NCI-H1048 (cell line): ENCODE results near the gene PLAAT3.
"Not testable (repeated sequence)": the region's sequence is repeated elsewhere in the genome, so short reads cannot be mapped to it uniquely, and the experiment has no call there.

ENCODE experiments used
- DNase-seq: peaks from one replicate; lab custom pipeline; 2025; lab: John Stamatoyannopoulos, UW

The PLAAT3 gene

DNA sequence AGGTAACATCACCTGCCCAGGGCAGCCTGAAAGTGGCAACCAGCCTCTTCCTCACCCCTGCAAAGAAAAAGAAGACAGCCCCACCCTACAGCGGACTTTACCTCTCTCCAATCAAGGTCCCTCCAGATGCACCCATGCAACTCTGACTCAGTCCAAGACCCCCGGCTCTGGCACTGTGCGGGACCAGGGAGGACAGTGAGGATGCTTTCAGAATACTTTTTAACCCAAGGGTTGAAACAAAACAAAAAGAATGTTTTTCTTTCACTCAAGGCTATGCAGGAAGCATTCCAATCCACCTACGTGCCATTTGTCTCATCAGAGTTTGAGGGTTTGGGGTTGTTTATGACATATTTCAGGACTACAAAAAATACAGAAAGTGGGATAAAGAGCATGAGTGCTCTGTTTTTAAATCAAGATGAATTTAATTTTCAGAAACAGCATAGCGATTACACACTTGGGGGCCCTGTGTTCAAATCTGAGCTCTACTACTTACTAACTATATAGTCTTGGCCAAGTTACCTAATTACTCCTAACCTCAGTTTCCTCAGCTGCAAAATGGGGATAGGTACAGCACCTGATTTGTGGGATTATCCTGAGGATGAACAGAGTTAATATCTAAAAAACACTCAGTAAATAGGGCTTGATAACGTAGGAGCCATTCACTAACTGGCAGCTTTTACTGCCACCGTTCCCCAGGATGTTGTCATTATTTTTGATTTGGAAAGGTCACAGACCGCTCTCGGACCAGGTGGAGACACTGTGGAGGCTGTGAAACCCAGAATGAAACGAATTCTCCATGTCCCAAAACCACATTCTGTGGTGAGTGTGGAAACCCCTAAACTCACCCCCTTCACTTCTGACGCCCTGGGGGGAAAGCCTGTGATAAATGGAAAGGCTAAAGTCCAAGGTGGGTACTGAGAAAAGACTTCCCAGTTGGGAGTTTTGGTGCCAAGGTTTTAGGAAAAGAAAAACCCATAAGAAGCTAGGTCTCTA lies 5.6 kb downstream of the PLAAT3 start:
- no peak for DNase-seq

DNA sequence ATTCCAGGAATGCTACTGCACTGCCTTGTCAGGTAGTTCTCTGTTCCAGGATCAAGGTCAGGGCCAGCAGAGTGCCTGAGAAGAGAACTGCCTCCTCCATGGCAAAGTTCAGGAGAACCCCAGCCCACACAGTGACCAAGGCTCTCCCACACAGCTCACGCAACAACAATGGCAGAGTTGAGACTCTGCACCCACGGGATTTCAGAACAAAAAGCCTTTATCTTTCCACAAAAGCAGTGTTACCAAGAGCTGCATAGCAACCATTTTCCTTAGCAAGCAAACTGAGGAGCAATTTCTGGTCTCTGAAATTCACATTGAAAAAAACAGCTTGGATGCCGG lies 11.1 kb downstream of the PLAAT3 start:
- DNase-seq: no peak

GRCh38 chr11:63602290-63603179 lies 11.7 kb downstream of the PLAAT3 start:
- not testable (repeated sequence) for DNase-seq

GRCh38 chr11:63599211-63600122 lies 14.8 kb downstream of the PLAAT3 start:
- no peak for DNase-seq

GRCh38 chr11:63598556-63598955 lies 15.7 kb downstream of the PLAAT3 start:
- no peak for DNase-seq

- no peak for DNase-seq
These were observed 18.9 kb downstream of the PLAAT3 start for GRCh38 chr11:63595296-63595695.

GRCh38 chr11:63592975-63593395 lies 21.2 kb downstream of the PLAAT3 start:
- DNase-seq: no peak

DNA sequence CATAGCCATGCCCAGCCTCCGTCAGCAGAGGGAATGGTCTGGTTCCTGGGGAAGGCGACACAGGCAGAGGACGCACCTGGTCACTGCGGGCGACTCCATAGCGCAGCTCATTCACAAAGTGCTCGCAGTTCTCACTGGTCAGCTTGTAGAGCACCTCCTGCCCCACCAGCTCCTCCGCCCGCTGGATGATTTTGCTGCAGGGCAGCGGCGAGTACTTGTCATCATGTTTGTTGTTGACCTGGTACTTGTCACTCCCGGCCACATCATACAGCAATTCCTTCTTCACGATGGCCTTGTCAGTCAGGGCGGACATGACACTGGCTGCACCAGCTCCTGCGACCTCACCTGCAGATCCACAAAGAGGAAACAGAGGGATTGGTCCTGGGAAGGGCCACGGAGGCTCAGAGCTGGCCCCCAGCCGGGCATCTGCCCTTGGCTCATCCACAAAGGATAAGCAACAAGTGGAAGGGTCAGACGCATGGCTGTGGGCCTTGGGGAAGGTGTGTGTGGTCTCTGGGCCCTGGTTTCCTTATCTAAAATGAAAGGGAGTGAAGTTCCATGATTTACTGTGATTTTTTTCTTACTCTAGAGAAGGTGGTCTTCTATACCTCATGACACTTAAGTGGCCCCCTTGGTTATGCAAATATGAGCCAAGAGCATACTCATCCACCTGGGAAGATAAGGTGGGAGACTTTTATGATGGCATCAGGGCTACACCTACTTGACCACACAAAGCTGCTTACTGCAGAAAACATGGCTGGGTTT lies 24.0 kb downstream of the PLAAT3 start:
- DNase-seq: no peak

DNA sequence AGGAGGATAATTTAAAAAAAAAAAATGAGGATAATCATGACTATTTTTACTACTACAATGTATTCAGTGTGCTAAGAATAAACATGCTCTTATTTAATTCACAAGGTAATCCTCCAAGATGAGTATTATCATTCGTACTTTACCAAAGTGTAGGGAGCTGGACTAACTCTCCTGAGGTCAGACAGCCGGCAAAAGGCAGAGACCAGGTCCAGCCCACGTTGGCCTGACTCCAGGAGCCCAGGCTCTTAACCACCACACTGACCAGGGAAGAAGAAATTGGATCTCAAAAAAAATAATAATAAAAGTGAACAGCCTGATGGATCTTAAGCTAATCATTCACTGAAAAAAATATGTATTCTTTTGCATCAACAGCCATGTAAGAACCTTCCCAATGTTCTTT lies 25.2 kb downstream of the PLAAT3 start:
- no peak for DNase-seq

- no peak for DNase-seq
These were observed 27.6 kb downstream of the PLAAT3 start for GRCh38 chr11:63586451-63587166.

- no peak for DNase-seq
These were observed 30.9 kb downstream of the PLAAT3 start for GRCh38 chr11:63583357-63583677.

DNA sequence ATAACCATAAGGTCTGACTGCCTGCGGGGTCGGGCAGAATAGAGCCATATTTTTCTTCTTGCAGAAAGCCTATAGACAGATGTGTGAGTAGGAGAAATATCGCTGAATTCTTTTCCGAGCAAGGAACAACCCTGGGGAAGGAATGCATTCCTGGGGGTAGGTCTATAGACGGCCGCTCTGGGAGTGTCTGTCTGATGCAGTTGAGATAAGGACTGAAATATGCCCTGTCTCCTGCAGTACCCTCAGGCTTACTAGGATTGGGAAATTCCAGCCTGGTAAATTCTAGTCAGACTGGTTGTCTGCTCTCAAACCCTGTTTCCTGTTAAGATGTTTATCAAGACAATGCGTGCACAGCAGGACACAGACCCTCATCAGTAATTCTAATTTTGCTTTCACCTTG lies 33.0 kb downstream of the PLAAT3 start:
- not testable (repeated sequence) for DNase-seq

DNA sequence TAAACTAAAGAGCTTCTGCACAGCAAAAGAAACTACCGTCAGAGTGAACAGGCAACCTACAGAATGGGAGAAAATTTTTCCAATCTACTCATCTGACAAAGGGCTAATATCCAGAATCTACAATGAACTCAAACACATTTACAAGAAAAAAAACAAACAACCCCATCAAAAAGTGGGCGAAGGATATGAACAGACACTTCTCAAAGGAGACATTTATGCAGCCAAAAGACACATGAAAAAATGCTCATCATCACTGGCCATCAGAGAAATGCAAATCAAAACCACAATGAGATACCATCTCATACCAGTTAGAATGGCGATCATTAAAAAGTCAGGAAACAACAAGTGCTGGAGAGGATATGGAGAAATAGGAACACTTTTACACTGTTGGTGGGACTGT lies 35.4 kb downstream of the PLAAT3 start:
- not testable (repeated sequence) for DNase-seq

GRCh38 chr11:63574856-63575602 lies 39.2 kb downstream of the PLAAT3 start:
- DNase-seq: no peak

DNA sequence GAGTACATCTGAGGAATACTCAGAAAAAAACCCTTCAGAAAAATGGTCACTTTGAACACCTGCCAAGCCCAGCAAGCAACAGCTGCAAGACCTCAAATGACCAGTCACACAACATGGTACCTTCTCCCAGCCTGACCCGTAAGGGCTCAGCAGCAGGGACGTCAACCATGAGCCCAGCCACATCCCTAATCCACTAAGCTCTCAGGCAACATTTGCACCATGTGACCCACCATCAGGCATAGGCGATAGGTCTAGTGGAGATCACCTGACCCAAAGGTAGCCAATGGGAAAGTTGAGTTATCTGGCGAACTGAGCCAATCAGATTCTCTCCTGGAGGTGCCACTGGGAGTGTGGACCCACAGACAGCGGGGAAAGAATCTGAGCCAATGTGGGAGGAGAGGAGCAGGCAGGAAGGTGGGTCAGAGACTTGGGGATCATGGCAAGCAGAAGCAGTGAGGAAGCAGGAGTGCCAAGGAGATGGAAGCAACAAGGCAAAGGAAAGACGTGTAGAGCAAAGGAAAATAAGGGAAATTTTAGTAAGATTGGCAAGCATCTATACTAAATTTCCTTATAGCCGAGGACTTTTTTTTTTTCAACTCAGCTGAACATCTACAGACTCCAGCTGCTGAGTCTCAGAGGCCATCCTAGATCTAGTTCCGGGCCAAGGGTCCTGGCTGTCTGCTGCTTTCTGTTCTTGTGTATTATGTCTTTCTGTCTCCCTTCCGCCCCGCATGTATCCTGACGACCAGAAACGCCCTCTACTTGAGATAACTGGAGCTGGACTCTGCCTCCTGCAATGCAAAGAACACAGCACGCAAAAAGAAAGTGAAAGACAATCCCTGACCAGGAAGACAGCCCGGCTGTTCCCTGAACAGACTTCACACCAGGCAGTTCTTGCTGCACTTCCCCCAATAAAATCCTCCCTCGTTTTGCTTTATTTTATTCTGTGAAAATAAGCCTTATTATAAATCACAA lies 40.1 kb downstream of the PLAAT3 start:
- DNase-seq: no peak

- DNase-seq: no peak
These were observed 42.1 kb downstream of the PLAAT3 start for GRCh38 chr11:63572026-63572688.

DNA sequence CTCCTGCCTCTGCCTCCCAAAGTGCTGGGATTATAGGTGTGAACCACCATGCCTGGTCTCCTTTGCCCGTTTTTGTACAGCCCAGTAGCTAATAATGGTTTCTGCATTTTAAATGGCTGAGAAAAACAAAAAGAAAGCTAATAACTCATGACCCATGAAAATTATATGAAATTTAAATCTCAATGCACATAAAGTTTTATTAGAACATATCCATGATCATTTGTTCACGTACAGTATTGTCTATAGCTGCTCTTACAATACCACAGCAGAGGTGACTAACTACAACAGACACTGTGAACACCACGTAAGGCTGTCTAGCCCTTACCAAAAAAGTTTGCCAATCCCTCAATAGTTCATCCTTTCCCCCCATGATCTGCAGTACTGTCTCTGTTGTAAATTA lies 44.7 kb downstream of the PLAAT3 start:
- DNase-seq: no peak
